ENCODE measurements around the gene TRMT6.
A peak's percentile ranks its signal among the peaks of the same experiment; 100 is the strongest.

Gene TRMT6

GRCh38 chr20:5945963-5946362 is 4.4 kb downstream of the TRMT6 start:
- DNase-seq, result no peak

- no peak for DNase-seq
Observed at GRCh38 chr20:5938456-5939029, 11.8 kb downstream of the TRMT6 start.

DNA sequence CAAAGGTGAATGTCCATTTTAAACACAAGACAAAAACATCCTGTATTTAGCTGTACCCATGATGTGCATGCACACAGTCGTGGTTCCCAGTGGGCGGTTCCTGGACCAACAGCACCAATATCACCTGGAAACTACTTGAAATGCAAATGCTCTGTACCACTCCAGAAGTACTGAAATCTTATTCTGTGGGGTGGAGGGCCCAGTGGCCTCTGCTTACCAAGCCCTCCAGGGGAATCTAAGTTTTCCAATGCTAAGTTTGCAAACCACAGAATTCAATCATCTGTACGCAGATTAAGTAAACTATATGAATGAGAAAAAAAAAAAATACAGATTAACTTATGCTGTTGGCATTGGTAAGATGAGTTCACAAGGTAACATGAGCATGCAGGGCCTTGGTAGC is 14.1 kb downstream of the TRMT6 start:
- DNase-seq, result no peak

GRCh38 chr20:5935384-5935783 is 14.9 kb downstream of the TRMT6 start:
- DNase-seq, result no peak

DNA sequence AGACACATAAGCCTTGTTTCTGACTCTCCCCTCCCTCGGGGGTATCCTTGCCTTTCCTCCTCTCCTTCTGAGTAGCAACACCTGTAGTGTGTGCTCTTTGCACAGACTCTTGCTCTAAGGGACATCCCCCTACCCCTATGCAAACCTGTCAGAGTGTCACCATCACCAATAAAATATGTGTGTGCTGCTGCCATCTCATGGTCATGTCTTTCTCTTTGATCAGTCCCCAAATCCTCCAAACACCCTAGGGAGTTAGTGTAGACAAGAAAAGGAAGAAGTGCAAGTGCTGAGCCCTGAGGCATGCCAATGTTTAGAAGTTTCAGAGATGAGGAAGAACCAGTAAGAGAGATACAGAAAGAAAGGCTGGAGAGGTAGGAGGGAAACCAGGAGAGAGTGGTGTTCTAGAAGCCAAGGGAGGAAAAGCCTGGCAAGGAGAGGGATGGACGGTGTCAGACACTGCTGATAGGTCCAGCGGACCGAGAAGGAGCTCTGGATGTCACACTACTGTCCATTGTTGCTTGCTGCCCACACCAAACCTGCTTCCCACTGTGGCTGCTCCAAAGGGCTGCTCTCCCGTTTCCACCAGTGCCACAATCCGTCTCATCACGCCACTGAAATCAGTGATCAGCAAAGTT is 16.4 kb downstream of the TRMT6 start:
- peak in 2 of 3 experiments; percentile 10 to 68 for DNase-seq

- DNase-seq, result no peak
Observed at GRCh38 chr20:5932796-5933195, 17.5 kb downstream of the TRMT6 start.

DNA sequence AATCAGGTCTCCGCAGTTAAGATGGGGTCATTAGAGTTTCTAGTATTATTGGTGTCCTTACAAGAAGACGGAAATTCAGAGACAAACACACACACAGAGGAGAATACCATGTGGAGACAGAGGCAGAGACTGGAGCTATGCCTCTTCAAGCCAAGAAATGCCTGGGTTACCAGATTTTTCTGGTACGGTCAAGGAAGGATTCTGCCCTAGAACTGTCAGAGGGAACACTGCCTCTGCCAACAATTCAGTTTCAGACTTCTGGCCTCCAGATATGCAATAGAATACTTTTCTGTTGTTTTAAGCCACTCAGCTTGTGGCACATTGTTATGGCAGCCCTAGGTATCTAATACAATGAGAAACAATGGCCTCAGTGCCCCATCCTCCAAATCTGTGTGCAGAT is 18.9 kb downstream of the TRMT6 start:
- no peak for DNase-seq

GRCh38 chr20:5928836-5929715 is 21.3 kb downstream of the TRMT6 start:
- no peak for DNase-seq

DNA sequence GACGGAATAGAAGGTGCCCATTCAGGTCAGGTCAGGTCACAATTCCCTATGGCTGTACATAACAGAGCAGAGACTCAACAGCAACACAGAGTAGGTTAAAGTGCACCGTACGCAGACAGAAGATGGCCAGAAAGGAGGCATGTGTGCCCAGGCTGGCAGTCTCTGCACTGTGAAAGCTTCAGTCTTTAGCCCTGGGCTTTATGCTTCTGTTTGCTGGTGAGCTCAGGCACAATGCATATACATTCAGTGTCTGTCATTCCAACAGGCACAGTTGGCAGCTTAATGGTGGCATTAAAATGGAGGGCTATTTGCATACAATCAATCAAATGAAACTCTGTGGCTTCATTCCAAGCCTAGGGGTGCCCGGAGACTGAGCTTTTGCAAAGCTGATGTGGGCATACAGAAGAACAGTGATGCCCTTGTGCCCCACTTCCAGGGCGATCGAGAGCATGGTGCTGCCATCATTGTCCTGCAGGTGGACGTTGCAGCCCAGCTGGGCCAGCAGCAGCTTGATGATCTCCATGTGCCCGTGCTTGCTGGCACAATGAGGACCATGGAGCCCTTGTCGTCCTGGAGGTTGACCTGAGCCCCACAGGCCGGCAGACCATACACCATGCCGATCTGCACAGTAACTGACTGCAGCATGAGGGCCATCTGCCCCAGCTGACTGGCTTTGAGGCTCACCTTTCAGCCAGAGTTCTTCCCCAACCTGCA is 22.4 kb downstream of the TRMT6 start:
- DNase-seq, result no peak

DNA sequence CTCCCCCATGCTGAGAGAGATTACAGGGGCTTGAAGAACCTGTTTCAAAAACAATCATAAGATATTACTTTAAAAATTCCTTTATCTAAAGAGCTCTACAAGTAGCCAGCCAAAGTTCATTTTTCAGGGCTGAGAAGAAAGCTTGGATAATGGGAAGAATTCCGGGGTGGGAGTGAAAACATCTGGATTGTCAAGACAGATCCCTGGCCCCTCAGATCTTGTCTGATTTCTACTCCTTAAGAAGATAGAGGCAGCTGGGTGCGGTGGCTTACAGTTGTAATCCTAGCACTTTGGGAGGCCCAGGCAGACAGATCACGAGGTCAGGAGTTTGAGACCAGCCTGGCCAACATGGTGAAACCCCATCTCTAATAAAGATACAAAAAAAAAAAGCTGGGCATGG is 24.8 kb downstream of the TRMT6 start:
- DNase-seq, result no peak

DNA sequence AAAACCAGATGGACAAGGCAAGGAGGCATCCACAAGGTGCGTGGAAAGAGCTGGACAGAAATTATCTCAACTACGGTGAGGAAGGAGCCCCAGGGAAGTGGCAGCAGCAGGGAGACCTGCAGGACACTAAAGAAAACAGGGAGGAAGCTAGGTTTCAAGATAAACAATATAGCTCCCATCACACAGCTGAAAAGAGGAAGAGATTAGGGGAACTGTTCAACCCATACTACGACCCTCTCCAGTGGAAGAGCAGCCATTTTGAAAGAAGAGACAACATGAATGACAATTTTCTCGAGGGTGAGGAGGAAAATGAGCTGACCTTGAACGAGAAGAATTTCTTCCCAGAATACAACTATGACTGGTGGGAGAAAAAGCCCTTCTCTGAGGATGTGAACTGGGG is 26.8 kb downstream of the TRMT6 start:
- no peak for DNase-seq

GRCh38 chr20:5920581-5920980 is 29.8 kb downstream of the TRMT6 start:
- DNase-seq, result no peak

DNA sequence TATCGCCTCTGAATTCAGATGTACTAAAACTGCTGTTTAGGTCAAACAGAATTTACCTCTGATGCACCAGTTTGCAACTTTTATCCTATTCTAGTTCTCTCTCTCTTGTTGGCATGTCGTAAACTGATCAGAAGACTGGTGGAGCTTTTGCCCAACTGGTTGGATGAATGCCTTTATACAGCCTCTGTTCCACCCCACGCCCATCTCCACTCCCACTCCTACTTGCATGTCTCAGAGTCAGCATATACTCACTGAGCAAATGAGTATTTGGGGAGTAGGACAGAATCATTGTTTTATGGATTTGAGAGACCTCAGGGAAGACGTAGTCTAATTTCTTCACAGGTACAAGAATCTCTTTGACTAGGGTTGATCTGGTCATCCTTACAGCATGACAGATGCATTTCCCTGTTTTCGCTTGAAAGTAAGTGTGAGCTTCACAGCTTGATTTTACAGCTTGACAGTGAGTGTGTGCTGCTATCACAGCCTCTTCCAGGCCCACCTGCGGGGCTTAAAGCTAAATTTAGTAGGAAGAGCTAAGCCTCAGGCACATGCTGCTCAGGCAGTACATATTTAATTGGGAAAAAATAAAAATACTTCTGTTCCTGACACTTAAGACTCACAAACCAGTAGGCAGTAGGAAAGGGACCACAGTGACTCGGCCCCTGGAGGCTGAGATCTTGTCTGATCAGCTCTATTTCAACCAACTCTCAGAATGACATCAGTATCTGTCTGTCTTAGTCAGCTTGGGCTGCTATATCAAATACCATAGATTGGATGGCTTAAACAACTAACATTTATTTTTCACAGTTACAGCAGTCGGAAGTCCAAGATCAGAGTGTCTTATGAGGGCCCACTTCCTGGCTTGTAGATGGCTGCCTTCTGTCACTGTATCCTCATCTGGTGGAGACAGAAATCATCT is 30.4 kb downstream of the TRMT6 start:
- DNase-seq, result no peak

DNA sequence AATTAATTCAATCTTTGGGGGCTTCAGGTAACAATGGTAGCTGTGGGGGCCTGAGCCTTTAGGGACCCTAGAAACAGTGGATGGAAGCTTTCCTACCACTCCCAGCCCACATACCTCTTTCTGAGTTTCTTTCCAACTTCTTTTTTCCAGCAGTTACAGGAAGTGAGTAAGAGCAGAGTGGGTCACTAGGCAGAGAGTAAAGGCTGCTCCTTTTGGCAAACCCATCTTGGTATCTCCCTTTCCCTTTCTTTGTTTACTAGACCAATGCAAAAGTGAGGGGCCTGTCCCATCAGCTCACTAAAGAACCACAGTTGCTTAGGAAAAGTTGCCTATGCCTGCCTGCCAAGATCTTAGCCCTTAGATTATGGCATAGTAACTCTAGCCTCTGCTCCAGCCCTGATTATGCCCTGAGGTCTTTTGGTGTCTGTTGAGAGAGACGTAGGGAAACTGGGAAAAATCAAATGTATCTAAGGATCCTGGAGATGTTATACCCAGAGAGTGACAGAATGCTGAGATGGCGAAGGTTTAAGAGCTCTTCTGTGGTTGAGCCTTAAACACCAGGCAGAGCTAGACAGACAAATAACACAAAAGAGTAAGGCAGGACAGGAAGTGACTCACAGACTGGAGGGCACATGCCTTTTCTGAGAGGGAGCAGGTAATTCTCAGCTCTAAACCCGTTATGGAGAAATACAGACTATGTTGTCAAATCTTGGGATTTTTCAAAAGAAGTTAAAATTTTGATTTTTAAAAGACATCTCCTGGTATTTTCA is 31.3 kb downstream of the TRMT6 start:
- no peak for DNase-seq

DNA sequence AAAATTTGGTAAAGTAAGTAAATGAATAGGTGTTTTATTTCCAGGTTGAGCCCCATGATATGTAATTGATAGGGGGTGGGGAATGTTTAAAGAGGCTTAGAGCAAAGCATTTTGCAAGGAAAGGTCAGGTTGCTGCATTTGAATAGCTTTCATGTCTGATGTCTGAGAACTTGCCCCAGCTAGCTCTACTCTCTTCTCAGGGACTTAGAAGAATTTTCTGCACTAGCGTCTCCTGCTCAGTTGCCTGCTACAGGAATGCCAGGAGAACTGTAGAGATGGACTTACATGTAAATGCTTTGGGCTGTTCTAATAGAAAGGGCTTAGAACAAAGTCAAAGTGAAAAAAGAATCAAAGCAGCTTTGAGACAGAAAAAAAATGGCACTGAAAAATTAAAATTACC is 35.5 kb downstream of the TRMT6 start:
- DNase-seq, result no peak

DNA sequence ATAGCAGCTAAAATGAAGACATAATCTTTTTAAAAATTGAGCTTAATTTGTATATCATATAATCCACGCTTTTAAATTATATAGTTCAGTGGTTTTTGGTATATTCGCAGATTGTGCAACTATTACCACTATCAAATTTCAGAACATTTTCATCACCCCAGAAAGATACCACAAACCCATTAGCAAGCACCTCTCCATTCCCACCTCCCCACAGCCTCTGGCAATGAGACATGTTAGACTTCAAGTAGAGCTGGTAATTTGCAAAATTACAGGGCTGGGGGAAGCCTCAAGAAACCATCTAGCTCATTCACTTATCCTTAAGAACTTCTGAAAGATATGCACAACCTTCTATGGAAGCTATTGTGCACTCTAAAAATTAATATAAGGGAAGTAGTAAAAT is 37.2 kb downstream of the TRMT6 start:
- DNase-seq, result peak in 1 of 3 experiments; percentile 36

DNA sequence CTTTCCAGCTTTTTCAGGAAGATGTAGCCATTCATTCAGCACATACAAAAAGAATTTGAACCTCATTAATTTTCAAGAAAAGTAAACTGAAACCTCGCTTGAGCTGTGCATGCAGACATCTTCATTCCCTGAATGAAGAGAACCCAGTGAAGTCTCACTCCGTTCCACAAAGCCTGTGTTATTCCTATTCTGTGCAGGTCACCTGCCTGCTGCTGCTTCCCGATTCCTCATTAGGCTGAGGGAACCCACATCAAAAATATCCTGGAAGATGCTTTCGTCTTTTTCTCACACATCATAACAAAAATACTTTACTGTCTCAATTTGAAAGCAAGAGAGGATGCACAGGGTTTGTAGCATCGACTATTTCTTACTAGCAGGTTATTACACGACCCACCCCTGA is 40.1 kb downstream of the TRMT6 start:
- DNase-seq, result peak in 2 of 3 experiments; percentile 35 to 80

GRCh38 chr20:5908981-5909380 is 41.4 kb downstream of the TRMT6 start:
- DNase-seq, result no peak

DNA sequence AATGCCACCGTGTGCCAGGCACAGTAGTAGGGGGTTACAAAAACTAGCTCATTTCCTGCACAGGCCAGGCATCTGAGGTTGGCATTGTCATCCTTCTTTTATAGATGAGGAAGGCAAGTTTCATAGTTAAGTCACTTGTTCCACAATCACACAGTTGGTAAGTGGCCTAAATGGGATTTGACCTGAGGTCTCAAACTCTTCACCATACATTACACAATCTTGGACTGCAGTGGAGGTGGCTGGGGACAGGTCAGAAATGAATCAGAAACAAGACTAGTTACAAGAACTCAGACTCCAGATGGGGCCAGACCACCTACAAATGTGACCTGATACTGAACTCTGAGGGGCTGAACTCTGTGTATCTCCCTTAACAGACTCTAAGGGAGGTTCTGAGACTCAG is 49.4 kb downstream of the TRMT6 start:
- no peak for DNase-seq

GRCh38 chr20:5899444-5899843 is 50.9 kb downstream of the TRMT6 start:
- no peak for DNase-seq

GRCh38 chr20:5895626-5896025 is 54.7 kb downstream of the TRMT6 start:
- no peak for DNase-seq

GRCh38 chr20:5893621-5894020 is 56.7 kb downstream of the TRMT6 start:
- no peak for DNase-seq
